ENCODE measurements around the gene ZNF691.

The ZNF691 gene

DNA sequence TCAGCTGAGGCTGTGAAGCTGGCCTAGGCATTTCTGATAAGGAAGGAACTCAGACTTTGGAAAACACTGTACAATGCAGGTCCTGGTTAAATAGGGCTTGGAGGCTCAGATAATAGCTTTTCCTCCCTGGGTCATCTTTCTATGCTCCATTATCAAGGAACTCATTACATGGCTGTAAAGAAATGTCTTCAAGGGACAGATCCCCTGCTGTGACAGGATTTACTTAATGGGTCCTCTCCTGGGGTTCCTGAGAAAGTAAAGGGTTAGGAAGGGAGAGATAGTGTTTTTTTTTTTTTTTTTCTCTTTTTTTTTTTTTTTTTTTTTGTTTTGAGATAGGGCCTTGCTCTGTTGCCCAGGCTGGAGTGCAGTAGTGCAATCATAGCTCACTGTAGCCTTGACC lies 15.1 kb upstream of the ZNF691 start:
- in situ Hi-C loops (cut with HindIII; ENCODE audit: low sequenced_read_pairs) = no loop called here

DNA sequence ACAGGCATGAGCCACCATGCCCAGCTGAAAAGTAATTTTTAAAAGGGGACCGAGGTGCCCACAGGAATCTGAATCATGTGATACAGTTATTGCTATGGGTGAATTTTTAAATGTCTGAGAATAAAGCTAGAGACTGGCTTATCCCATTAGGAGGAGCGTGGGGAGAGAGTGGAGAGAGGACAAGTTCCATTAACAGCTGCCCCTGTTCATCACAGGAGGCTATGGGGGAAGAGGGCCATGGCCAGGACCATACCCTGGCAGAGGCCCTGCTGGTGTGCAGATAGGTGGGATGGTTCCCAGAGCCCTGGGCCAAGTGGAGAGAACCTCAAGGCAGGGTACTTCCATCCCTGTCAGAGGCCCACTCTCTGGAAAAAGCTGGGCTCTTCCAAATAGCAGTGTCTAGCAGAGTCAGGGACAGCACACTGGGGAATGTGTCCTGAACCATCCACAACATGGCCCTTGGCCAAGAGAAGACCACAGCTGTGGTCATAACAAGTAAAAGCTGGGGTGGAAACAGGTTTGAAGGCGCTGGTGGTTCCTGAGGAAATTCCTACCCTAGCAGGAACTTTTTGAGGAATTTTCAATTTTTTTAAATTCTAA lies 13.7 kb upstream of the ZNF691 start:
- in situ Hi-C loops (cut with HindIII; ENCODE audit: low sequenced_read_pairs) = no loop called here

DNA sequence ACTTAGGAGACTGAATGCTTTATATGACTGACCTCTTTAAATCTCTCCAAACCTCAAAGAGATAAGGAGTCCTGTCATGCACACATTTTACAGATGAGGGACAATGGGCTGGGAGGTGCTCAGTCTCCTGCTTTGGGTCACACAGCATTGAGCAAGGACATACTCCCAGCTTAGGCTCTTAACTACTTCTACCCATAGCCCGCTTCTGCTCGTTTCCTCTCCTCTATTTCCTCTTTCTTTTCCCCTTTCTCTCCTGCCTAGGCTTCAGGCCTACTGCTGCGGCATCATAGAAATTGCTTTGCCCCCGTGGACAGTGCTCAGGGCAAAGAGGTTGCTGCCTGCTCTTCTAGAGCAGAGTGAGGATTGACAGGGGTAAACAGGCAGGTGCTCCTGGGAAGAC lies 12.4 kb upstream of the ZNF691 start:
- in situ Hi-C loops (cut with HindIII; ENCODE audit: low sequenced_read_pairs) = no loop called here

DNA sequence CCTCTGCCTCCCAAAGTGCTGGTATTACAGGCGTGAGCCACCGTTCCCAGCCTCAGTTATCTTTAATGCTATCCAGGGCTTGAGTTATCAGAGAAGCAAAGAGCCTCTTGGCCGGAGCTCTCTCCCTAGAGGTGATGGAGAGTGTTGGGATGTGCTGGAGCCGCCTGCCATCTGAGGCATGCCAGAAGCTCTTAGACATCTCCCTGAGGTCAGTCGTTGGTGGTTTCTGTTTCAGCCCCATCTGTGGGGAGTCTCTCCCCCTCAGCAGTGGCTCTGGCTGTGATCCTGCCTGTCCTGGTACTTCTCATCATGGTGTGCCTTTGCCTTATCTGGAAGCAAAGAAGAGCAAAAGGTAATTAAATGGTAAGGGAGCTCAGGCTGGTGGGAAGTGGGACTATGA lies 11.6 kb upstream of the ZNF691 start:
- in situ Hi-C loops (cut with HindIII; ENCODE audit: low sequenced_read_pairs) = no loop called here

DNA sequence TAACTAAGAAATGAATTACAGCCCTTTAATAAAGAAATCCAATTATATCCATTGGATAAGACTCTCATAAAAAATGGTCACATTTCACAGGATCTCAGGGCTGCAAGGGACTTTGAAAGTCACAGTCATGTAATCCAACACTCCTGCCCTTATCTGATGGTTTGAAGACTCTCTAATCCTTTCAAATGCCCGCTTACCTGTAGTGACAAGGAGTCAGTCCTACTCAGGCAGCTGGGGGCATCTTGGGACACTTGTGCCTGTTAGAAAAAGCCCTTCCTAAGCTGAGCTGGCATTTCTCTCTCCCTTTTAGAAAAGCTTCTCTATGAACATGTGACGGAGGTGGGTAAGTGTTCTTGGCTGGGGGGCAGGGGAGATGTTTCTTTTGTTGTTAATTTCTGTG lies 11.0 kb upstream of the ZNF691 start:
- in situ Hi-C loops (cut with HindIII; ENCODE audit: low sequenced_read_pairs) = no loop called here

DNA sequence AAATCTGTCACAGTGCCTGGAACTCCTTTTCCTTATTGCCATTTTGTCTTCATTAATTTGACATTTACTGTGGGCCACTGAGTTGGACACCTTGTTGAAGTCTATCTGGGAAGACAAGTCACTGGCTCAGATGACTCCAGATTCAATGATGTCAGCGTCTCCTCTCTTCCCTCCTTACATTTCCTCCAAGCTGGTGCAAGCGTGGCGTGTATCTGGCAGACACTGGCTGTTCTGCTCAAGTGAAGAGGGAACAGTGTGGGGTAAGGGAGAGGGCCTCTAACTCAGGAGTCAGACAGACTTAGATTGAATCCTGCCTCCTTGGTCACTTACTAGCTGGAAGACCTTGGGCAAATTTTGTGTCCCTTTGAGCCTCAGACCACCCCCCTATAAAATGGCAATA lies 8.7 kb upstream of the ZNF691 start:
- in situ Hi-C loops (cut with HindIII; ENCODE audit: low sequenced_read_pairs) = no loop called here

DNA sequence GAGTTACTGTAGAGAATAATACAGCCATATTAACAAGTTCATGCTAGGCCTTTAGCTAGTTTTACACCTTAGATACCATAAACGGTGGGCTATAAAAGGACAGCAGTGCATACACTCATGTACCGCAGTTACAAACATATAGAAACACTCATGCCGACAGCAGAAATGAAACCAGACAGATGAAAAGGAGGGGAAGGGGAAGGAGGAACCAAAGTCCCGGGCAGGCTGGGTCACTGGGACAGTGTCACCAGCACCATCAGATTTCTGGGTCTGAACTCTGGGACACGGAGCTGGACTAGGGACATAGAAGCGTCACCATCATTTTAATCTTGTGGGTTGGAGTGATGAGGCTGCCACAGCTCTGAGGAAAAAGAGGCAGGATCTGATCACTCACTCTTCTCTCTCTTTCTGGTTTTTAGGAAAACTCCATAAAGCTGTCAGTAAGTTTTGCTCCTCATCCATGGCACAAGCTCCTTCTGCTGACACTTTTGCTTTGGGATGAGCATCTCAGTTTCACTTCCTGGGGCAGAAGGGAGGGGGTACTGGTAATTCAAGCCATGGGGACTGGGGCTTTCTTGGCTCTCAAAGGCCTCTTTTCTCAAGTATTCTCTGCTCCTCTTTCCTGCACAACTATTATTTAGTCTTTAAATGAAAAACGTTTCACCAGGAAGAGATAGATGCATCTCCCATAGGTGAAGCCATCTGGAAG lies 7.8 kb upstream of the ZNF691 start:
- in situ Hi-C loops (cut with HindIII; ENCODE audit: low sequenced_read_pairs) = no loop called here

DNA sequence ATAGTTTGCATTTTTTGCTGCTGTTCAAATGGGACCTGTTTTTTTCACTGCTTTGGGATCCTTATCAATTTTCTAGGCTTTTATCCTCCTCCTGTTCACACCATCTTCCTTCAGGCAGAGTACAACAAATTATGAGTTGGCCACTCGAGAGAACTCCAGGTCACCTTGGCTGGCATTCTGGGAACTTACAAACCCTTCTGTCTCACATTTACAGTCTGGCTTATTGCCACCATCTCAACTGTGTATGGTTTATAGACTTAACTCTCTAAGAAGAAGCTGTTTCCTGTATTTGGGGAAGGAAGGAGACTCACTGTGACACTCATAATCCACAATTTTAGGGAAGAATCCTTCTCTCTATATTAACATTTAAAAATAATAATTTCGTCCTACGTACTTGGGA lies 5.4 kb upstream of the ZNF691 start:
- in situ Hi-C loops (cut with HindIII; ENCODE audit: low sequenced_read_pairs) = no loop called here

DNA sequence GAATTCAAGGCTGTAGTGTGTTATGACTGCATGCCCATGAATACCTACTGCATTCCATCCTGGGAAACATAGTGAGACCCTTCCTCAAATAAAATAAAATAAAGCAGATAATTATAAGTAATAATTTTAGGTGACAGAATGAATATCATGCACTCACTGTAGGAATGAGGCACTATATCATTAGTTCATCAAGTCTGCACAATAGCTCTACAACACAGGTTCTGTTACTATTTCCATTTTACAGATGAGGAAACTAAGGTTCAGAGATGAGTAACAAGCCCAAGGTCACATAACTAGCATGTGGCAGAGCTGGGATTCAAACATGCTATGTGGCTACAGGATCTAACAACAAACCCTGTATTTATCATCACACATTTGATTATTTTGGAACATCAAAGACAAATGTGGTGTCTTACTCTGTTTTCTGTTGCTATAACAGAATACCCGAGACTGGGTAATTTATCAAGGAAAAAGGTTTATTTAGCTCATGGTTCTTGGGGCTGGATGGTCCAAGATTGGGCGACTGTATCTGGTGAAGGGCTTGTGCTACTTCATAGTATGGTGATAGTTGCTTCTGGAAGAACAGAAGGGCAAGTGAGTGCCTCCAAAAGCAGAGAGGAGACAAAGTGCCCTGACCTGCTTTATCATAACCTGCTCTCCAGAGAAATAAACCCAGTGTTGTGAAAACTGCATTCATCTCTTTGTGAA lies 4.8 kb upstream of the ZNF691 start:
- in situ Hi-C loops (cut with HindIII; ENCODE audit: low sequenced_read_pairs) = no loop called here

DNA sequence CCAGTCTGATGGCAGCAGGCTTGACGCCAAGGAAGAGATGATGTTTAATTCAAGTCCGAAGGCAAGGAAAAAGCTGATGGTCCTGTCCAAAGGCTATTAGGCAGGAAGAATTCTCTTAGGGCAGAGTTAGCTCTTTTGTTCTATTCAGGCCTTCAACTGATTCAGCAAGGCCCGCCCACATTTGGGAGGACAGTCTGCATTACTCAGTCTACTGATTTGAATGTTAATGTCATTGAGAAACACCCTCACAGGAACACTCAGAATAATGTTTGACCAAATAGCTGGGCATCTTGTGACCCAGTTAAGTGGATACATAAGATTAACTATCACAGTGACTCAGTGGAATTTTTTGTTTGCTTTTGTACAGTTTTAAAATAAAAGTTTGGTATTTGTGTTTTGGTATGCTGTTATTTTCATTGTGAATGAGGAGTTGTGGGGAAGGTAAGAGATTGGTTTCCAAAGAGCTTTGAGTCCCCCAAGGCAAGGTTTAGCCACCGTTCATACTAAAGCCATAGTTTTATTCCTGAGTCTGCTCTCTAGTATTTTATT lies 1.7 kb upstream of the ZNF691 start:
- in situ Hi-C loops (cut with HindIII; ENCODE audit: low sequenced_read_pairs) = no loop called here

DNA sequence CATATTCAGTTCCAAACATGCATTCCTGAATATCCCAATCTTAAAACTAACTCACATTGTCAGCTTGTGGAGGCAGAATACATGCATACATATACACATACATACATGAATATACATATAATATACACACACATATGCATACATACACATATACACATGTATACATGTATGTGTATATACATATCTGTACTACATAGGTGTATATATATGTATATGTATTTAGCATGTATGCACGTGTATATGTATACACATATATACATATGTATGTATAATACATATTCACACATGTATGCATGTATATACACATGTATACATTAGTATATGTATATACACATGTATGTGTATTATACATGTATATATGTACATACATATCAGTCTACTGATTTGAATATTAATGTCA lies 1.2 kb upstream of the ZNF691 start:
- in situ Hi-C loops (cut with HindIII; ENCODE audit: low sequenced_read_pairs) = no loop called here

DNA sequence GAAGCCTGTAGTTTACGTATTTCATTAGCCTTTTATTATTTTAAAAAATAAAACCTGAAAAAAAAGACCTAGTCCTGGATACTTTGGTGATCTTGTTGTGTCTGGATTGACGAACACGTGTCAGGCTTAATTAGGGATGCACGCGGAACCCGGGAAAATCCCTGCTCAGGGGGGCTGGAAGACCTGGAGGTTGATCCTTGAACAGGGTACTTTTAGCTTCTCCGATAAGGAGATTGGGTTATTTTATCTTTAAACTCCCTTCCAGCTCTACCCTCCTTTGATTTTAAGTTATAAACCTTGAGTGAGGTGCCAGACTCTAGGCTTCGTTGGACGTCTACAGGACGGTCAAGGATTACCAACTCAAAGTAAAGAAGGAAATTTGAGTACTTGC lies 552 bp upstream of the ZNF691 start:
- in situ Hi-C loops (cut with HindIII; ENCODE audit: low sequenced_read_pairs) = no loop called here

DNA sequence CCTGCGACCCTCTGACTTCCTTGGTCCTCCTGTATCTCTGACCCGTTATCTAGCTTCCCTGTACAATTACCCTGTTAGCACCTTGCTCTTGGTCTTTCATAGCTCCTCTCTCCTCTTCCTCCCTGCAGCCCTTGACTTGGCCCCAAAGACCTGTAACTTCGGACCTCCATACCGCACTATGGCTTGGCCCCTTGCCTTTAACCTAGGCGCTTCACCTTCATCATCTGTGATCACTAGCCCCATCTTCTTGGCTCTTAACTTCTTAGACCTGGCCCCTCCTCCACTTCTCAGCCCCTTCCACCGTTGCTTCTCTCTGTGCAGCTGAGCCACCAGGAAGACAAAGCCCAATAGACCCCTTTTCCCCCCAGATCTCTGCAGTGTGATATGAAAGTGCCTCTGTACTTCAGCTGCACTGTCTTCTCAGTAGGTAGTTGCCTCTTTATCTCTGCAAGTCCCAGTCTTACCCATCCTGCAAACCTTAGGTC lies 740 bp downstream of the ZNF691 start:
- in situ Hi-C loops (cut with HindIII; ENCODE audit: low sequenced_read_pairs) = no loop called here

DNA sequence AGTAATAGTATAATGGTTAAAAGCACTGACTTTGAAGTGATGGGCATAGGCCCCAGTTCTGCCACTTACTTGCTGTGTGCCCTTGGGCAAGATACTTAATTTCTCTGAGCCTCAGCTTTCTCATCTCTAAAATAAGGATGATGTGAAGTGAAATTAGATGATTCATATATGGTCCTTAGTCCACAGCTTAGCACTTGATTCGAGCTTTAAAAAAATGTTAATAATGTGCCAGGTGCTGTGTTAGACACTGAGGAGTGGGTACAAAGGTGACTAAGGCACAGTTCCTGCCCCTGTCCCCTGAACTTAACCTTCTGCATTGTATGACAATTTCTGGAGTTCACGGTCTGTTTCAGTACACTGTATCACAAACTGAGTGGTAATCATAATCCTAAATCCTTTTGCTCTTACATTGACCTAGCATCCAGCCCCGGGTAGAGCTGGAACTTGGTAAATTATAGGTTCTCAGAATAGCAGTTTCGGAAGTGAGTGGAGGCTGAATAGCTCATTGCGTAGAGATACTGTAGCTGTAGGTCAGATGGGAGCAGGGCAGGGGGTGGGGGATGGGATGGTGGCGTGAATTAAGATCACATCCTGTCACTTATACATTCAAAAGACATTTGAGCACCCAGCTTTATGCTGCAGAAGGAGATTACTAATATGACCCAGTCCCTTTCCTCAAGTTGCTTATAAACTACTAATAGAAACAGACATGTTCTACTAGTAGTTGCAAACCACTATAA lies 1.5 kb downstream of the ZNF691 start:
- in situ Hi-C loops (cut with HindIII; ENCODE audit: low sequenced_read_pairs) = no loop called here

DNA sequence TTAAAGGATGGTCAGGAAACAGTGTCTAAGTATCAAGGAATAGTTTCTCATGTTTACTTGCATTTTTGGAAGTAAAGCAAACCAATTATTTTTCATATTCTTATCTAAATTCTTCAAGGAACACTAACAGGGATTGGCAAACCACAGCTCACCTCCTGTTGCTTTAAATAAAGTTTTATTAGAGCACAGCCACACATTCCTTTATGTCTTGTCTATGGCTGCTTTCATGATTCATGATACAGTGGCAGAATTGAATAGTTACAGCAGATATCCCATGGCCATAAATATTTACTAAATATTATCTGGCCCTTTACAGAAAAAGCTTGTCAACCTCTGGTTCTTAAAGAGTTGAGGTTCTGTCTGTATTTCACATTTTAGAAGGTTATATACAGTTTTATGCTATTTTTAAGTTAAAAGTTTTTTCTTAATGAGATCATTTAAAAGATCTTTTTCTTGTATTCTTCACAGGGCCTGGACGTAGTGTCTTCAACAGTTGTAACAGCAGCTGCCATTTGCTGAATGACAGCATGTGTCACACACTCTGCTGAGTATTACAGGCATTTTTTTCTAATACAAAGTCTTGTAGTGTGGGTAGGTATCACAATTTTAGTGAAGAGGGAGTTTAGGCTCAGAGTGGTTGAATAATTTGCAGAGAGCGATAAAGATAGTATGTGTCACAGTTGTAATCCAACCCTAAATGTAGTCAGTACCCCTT lies 2.6 kb downstream of the ZNF691 start:
- in situ Hi-C loops (cut with HindIII; ENCODE audit: low sequenced_read_pairs) = no loop called here

DNA sequence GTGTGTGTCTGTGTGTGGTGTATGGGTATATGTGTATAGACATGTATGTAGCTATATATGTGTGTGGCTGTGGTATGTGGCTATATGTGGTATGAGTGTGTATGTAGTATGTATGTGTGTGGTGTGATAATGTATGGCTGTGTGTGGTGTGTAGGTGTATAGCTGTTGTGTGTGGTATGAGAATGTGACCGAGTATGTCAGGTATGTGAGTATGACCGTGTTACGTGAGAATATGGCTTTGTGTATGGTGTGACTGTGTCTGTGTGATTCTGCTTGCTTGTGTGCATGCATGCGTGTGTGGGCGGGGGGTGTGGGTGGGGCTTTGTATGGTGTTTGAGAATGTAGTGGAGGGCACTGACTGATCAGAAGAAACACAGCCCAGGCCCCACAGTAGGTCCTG lies 3.5 kb downstream of the ZNF691 start:
- in situ Hi-C loops (cut with HindIII; ENCODE audit: low sequenced_read_pairs) = no loop called here

DNA sequence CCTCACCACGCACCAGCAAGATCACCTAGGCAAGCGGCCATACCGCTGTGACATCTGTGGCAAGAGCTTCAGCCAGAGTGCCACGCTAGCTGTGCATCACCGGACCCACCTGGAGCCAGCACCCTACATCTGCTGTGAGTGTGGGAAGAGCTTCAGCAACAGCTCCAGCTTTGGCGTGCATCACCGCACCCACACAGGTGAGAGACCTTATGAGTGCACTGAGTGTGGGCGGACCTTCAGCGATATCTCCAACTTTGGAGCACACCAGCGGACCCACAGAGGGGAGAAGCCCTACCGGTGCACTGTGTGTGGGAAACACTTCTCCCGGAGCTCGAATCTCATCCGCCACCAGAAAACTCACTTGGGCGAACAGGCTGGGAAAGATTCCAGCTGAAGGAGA lies 5.0 kb downstream of the ZNF691 start:
- in situ Hi-C loops (cut with HindIII; ENCODE audit: low sequenced_read_pairs) = no loop called here

DNA sequence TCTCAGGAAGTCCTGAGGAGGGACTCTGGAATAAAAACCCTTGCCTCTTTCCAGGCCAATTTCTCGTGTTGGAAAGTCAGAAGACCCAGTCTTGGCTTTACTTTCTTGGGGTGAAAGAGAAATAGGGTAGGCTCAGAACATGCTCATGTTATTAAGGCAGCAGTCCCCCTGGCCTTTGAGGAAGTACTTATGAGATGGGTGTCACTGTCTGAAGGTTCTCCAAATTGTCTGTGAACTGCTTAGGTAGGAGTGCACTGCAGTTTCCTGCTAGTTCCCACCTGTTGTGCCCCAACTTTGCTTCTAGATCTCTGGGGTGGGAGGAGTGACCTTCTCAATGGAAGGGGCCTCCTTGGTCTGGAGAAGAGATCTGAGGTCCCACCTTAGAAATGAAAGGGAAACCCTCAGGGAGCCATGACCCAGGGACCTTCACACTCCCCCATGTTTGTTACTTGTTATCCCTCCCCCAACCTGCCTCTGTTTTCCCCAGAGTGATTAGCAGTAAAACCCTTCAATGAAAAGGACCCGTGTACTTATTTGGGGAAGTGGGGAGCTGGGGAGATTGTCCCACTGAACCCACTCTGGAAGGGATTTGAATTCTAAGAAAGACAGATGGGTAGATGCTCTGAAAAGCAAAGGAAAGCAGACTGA lies 5.7 kb downstream of the ZNF691 start:
- in situ Hi-C loops (cut with HindIII; ENCODE audit: low sequenced_read_pairs) = no loop called here

DNA sequence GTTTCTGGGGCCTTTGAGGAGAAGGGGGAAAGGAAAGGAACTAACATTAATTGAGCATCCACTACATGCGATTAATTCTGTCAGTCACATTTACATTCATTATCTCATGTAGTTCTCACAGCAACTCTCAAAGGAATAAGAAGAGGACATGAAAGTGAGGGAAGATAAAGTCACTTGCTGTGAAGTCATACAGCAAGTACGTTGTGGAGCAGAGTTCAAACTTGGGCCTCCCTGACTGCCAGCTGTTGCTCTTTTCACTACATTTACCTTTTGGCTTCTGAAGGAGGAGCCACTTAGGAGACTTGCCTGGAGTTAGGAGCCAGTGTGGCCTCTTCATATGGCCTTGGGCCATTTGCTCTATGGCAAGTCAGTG lies 6.2 kb downstream of the ZNF691 start:
- in situ Hi-C loops (cut with HindIII; ENCODE audit: low sequenced_read_pairs) = no loop called here

Measured in endothelial cell of hepatic sinusoid (primary cell).